ENCODE data around the gene SCN5A.

The SCN5A gene

GRCh38 chr3:38562467-38562925 lies 87.0 kb downstream of the SCN5A start:
- DNase-seq (ENCODE audit: low read depth): no peak
- no peak for TF ChIP-seq CTCF (conservative IDR thresholded peaks at IDR 0.05; ENCODE audit: control insufficient read depth, insufficient read depth, low read depth, low read length)
- H3K4me3 ChIP-seq (ENCODE audit: control insufficient read depth, low read depth, low read length): no peak overlapping the region

- H3K4me3 ChIP-seq (ENCODE audit: control insufficient read depth, low read depth, low read length): no peak overlapping the region
- DNase-seq (ENCODE audit: low read depth): no peak
- TF ChIP-seq CTCF (conservative IDR thresholded peaks at IDR 0.05; ENCODE audit: control insufficient read depth, insufficient read depth, low read depth, low read length): no peak
Observed at GRCh38 chr3:38561746-38562466, 87.6 kb downstream of the SCN5A start.

GRCh38 chr3:38560996-38561717 lies 88.3 kb downstream of the SCN5A start:
- DNase-seq (ENCODE audit: low read depth): no peak

GRCh38 chr3:38560284-38560683 lies 89.2 kb downstream of the SCN5A start:
- no peak for TF ChIP-seq CTCF (conservative IDR thresholded peaks at IDR 0.05; ENCODE audit: control insufficient read depth, insufficient read depth, low read depth, low read length)
- H3K4me3 ChIP-seq (ENCODE audit: control insufficient read depth, low read depth, low read length): no peak overlapping the region
- no peak for DNase-seq (ENCODE audit: low read depth)

More at GRCh38 chr3:38560996-38561717, 88.3 kb downstream of the SCN5A start:
- TF ChIP-seq CTCF (conservative IDR thresholded peaks at IDR 0.05; ENCODE audit: control insufficient read depth, insufficient read depth, low read depth, low read length): no peak
- no peak overlapping the region for H3K4me3 ChIP-seq (ENCODE audit: control insufficient read depth, low read depth, low read length)

GRCh38 chr3:38558864-38559263 lies 90.6 kb downstream of the SCN5A start:
- no peak overlapping the region for H3K4me3 ChIP-seq (ENCODE audit: control insufficient read depth, low read depth, low read length)
- no peak for TF ChIP-seq CTCF (conservative IDR thresholded peaks at IDR 0.05; ENCODE audit: control insufficient read depth, insufficient read depth, low read depth, low read length)
- DNase-seq (ENCODE audit: low read depth): no peak

GRCh38 chr3:38556640-38557358 lies 92.7 kb downstream of the SCN5A start:
- no peak overlapping the region for H3K4me3 ChIP-seq (ENCODE audit: control insufficient read depth, low read depth, low read length)
- no peak for DNase-seq (ENCODE audit: low read depth)
- TF ChIP-seq CTCF (conservative IDR thresholded peaks at IDR 0.05; ENCODE audit: control insufficient read depth, insufficient read depth, low read depth, low read length): no peak
